Kidney (tissue), 14 donors: ENCODE measurements around the gene FKBP11. TPM values are rescaled to one million over a fixed set of nuclear protein-coding genes. Genes with fewer than 3 reads are reported as not detected.

ENCODE experiments used
- DNase-seq, 5 donors: peaks; one replicate each; pipeline ENCODE4 v3.0.0-alpha.2; 2013 to 2020
- FAIRE-seq: peaks from 2 replicates; lab custom pipeline; 2012; peaks lifted over from hg19 to GRCh38; lab: Jason Lieb, UNC
- H3K27ac ChIP-seq, 2 donors: one replicate each; pipeline ENCODE4 v1.7.0; 2013; ENCODE audit warnings: low read depth in 2 of 2, low read length in 2 of 2, inconsistent platforms in 1 of 2
- H3K27me3 ChIP-seq: one replicate; pipeline ENCODE4 v1.7.1; 2013; ENCODE audit warnings: low read length, inconsistent platforms; ENCODE audit not compliant: control insufficient read depth, insufficient read depth
- H3K36me3 ChIP-seq, 3 donors: one replicate each; pipeline versions ENCODE4 v1.7.0 to v1.7.1; 2013; ENCODE audit warnings: low read length in 3 of 3, control low read depth in 1 of 3, inconsistent platforms in 1 of 3; ENCODE audit not compliant: insufficient read depth in 3 of 3, control insufficient read depth in 2 of 3
- H3K4me1 ChIP-seq, 3 donors: one replicate each; pipeline versions ENCODE4 v1.7.0 to v1.7.1; 2013; ENCODE audit warnings: low read length in 3 of 3, inconsistent platforms in 1 of 3, low read depth in 1 of 3; ENCODE audit not compliant: control insufficient read depth in 2 of 3, insufficient read depth in 2 of 3
- H3K4me3 ChIP-seq, 3 donors: one replicate each; pipeline versions ENCODE4 v1.7.0 to v1.8.1; 2013; ENCODE audit warnings: low read length in 3 of 3, control low read depth in 1 of 3, inconsistent platforms in 1 of 3
- H3K9ac ChIP-seq, 3 donors: one replicate each; pipeline versions ENCODE4 v1.7.0 to v1.7.1; 2013; ENCODE audit warnings: low read length in 3 of 3, control low read depth in 1 of 3, inconsistent platforms in 1 of 3
- H3K9me3 ChIP-seq, 3 donors: one replicate each; pipeline versions ENCODE4 v1.7.0 to v1.7.1; 2013; ENCODE audit warnings: low read length in 3 of 3, control low read depth in 1 of 3, inconsistent platforms in 1 of 3; ENCODE audit not compliant: control insufficient read depth in 2 of 3, insufficient read depth in 1 of 3
- CTCF ChIP-seq: IDR thresholded peaks from 3 replicates; pipeline ENCODE4 v1.5.1; 2012; ENCODE audit warnings: mild to moderate bottlenecking, moderate library complexity, borderline replicate concordance; ENCODE audit not compliant: insufficient read depth; ENCODE audit errors: extremely low read depth
- intact Hi-C: fragments of 100-400 bp; cut with DNase I; formaldehyde crosslinking; loops from one replicate; pipeline ENCODE4 v1.11.1; 2022
- polyA plus RNA-seq: library from polyadenylated mRNA; stranded (reverse); fragments of 350-450 nt; fragmentation: Illumina TruSeq; extraction: RNeasy Lipid Tissue Mini Kit (QIAGEN cat#74804); gene quantifications from one replicate; pipeline ENCODE4 v1.2.3, GENCODE V29; 2014; ENCODE audit warnings: low read depth, low replicate concordance; ENCODE audit not compliant: insufficient read depth
- total RNA-seq: library from RNA; stranded (reverse); fragmentation: NEBNext Ultra II Directional; extraction: Animal tissue kit (Norgen Biotek cat#: 25700); gene quantifications from one replicate; pipeline ENCODE4 v1.2.1, GENCODE V29; 2021
- donor health status: control.
- donor health status: control.
- donor health status: control.
- donor health status: control.
- donor health status: control.
- donor health status: DM: yes; HTN: yes; CAD: no.
- donor health status: Normal renal cell carcinoma (clear cell type).

The FKBP11 gene
- total and polyA plus RNA-seq, 2 donors from 2014 or later, result 20.1 to 35.3 TPM

GRCh38 chr12:48936379-48936979, 11.2 kb upstream of the FKBP11 start:
- H3K27me3 ChIP-seq, result no peaks in the 10 kb centered on the region
- peaks cover 4 to 49% (median 41%) of the 10 kb centered on the region in 3 donors for H3K36me3 ChIP-seq
- H3K4me1 ChIP-seq, result no peaks in the 10 kb centered on the region
- no peak overlapping the region for H3K9ac ChIP-seq
- peak; percentile 81 for TF ChIP-seq CTCF
- FAIRE-seq, result no peak
- intact Hi-C loops, result no loop called here
- no peak overlapping the region for H3K4me3 ChIP-seq
- H3K27ac ChIP-seq, result no peak overlapping the region
- peak; percentile 69 to 83 (median 71) for DNase-seq
- H3K9me3 ChIP-seq, result no peaks in the 10 kb centered on the region

DNA sequence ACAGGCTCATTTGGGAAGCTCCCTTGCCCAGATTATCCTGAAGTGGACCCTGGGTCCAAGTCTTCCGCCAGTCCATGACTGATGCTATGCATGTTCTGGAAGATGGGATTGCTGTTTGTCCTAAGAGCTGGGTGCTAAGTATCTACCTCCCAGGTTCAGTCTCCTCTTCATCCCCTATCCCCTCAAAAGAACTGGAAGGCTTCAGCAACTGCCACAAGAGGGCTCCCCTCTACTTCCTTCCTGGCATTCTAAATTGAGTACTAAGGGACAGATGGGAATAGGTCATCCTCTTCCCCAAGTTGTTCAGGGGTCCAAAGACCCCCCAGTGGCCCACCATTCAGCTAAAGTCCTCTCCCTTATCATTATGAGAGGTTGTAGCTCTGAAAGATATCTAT, 9.0 kb upstream of the FKBP11 start:
- Histone ChIP-seq H3K9ac (no peak overlapping the region), H3K27me3 (no peaks in the 10 kb centered on the region), H3K4me3 (no peak overlapping the region), H3K36me3 (peaks cover 2 to 35% (median 22%) of the 10 kb centered on the region in 3 donors), H3K4me1 (no peaks in the 10 kb centered on the region), H3K9me3 (no peaks in the 10 kb centered on the region), H3K27ac (no peak overlapping the region)
- intact Hi-C loops, result no loop called here
- FAIRE-seq (no peak), DNase-seq (peak in 1 of 5 donors; percentile 18)
- no peak for TF ChIP-seq CTCF

DNA sequence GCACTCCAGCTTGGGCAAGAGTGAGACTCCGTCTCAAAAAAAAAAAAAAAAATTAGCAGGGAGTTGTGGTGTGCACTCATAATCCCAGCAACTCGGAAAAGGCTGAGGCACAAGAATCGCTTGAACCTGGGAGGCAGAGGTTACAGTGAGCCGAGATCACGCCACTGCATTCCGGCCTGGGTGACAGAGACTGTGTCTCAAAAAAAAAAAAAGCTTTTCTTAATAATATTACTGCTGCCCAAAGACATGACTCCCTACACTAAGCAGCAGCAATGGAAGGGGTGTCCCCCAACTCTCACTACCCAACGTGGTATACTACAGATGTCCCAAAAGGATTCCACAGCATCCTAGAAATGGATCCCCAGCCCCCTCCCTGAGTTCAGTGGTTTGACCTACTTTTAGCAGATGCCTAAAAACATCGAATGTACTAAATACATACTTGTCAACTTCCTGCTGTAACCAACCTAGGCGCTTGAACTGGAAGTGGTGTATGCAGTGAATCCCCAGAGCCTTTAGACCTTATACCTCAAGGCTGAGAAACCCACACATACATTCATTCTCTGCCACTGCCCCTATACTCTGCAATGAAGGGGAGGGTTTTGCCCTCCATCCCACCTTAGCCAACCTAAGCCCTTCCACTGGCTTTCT, 8.5 kb upstream of the FKBP11 start:
- Histone ChIP-seq H3K27ac (no peak overlapping the region), H3K4me3 (no peak overlapping the region), H3K9ac (no peak overlapping the region), H3K36me3 (peaks cover 0 to 32% (median 20%) of the 10 kb centered on the region in 3 donors), H3K9me3 (no peaks in the 10 kb centered on the region), H3K4me1 (no peaks in the 10 kb centered on the region), H3K27me3 (no peaks in the 10 kb centered on the region)
- TF ChIP-seq CTCF, result no peak
- no peak for DNase-seq
- intact Hi-C loops, result no loop called here
- FAIRE-seq, result no peak
